Measurements from ENCODE around the gene INTS13. TPM values are rescaled to one million over a fixed set of nuclear protein-coding genes. Genes with fewer than 3 reads are reported as not detected.

INTS13 gene
- total RNA-seq, 1 experiment from 2014 or later = 50.5 TPM

DNA sequence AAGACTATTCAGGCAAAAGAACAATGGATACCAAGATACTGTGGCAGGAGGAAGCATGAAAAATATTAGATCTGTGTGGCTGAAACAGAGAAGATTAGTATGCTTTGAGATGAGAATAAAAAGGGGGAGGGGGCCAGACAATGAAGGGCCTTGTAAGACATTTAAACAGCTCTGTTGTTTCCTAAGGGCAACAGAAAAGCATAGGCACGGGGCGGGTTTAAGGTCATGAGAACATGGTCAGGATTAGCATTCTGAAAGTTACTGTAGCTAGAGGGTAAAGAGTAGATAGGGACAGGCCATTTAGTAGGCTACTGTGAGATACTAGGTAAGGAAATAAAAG is 18.6 kb downstream of the INTS13 start:
- ATAC-seq (no peak), DNase-seq (ENCODE audit: low read depth, low spot score) (no peak)
- Histone ChIP-seq H3K4me3 (replicated peaks in 1 of 2; ENCODE audit: low read depth in 1 of 2, low read length in 2 of 2) (no peak overlapping the region), H3K4me2 (ENCODE audit: low read length) (no peak overlapping the region), H3K27ac (ENCODE audit: low read depth, low read length) (no peak overlapping the region), H3K9ac (ENCODE audit: low read length) (no peak overlapping the region), H3K9me3 (ENCODE audit: control insufficient read depth in 1 of 2, insufficient read depth in 1 of 2, low read depth in 1 of 2, low read length in 2 of 2) (no peaks in the 10 kb centered on the region), H3K36me3 (ENCODE audit: control insufficient read depth in 1 of 2, insufficient read depth in 2 of 2, low read length in 2 of 2) (peaks cover 30 to 39% of the 10 kb centered on the region in 2 experiments; a peak in 3 of 4 replicates), H2AFZ (ENCODE audit: low read depth, low read length, poor library complexity, severe bottlenecking) (no peak overlapping the region), H3K27me3 (ENCODE audit: insufficient read depth, low read length) (no peaks in the 10 kb centered on the region), H4K20me1 (ENCODE audit: insufficient read depth) (no peaks in the 10 kb centered on the region), H3K79me2 (ENCODE audit: insufficient read depth, low read length) (peaks cover 6% of the 10 kb centered on the region; the same call in 1 of the 2 replicates), H3K9me2 (ENCODE audit: insufficient read depth) (no peaks in the 10 kb centered on the region), H3K4me1 (ENCODE audit: control insufficient read depth in 1 of 2, insufficient read depth in 2 of 2, low read length in 2 of 2) (no peaks in the 10 kb centered on the region)
- ChIA-PET POLR2A (no interaction called here), RAD21 (ENCODE audit: low non-redundant PET in 1 of 2, low total read pairs in 2 of 2, uncharacterized antibody in 2 of 2, unreplicated experiment in 2 of 2) (no interaction called here), CTCF (no interaction called here)
- intact Hi-C loops (cut with micrococcal nuclease) = no loop called here
- TF ChIP-seq CTCF (IDR thresholded peaks at IDR 0.05 in 2 of 3, conservative IDR thresholded peaks at IDR 0.05 in 1 of 3; ENCODE audit: borderline replicate concordance in 1 of 3, insufficient read depth in 1 of 3, low read depth in 2 of 3, low read length in 2 of 3) (no peak), CBX3 (IDR thresholded peaks at IDR 0.05; ENCODE audit: low read depth) (no peak), REST (IDR thresholded peaks at IDR 0.05; ENCODE audit: low read depth) (no peak), TCF7L2 (IDR thresholded peaks at IDR 0.05; ENCODE audit: borderline replicate concordance, extremely low read depth, insufficient read depth, insufficient read length) (no peak), SRF (IDR thresholded peaks at IDR 0.05; ENCODE audit: low read depth) (no peak), RAD21 (IDR thresholded peaks at IDR 0.05; ENCODE audit: low read depth) (no peak), POLR2A (IDR thresholded peaks at IDR 0.05; ENCODE audit: borderline replicate concordance, extremely low read depth, insufficient read depth, insufficient read length) (no peak), POLR2AphosphoS5 (IDR thresholded peaks at IDR 0.05; ENCODE audit: low read depth, low read length) (no peak), ELF1 (IDR thresholded peaks at IDR 0.05; ENCODE audit: borderline replicate concordance, low read depth) (no peak), CEBPB (IDR thresholded peaks at IDR 0.05; ENCODE audit: low read depth) (no peak), ZFX (IDR thresholded peaks at IDR 0.05) (no peak), ZNF274 (IDR thresholded peaks at IDR 0.05; ENCODE audit: low read depth, low read length) (no peak), JUND (IDR thresholded peaks at IDR 0.05) (no peak), SP1 (IDR thresholded peaks at IDR 0.05; ENCODE audit: low read depth) (no peak), SIN3A (IDR thresholded peaks at IDR 0.05; ENCODE audit: low read depth) (no peak), EGR1 (IDR thresholded peaks at IDR 0.05; ENCODE audit: low read depth) (no peak)
- TF ChIP-seq, protein P1, sequence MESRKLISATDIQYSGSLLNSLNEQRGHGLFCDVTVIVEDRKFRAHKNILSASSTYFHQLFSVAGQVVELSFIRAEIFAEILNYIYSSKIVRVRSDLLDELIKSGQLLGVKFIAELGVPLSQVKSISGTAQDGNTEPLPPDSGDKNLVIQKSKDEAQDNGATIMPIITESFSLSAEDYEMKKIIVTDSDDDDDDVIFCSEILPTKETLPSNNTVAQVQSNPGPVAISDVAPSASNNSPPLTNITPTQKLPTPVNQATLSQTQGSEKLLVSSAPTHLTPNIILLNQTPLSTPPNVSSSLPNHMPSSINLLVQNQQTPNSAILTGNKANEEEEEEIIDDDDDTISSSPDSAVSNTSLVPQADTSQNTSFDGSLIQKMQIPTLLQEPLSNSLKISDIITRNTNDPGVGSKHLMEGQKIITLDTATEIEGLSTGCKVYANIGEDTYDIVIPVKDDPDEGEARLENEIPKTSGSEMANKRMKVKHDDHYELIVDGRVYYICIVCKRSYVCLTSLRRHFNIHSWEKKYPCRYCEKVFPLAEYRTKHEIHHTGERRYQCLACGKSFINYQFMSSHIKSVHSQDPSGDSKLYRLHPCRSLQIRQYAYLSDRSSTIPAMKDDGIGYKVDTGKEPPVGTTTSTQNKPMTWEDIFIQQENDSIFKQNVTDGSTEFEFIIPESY (IDR thresholded peaks at IDR 0.05; ENCODE audit: extremely low read depth, insufficient replicate concordance, low read length) = no peak
- TF ChIP-seq, protein P2, sequence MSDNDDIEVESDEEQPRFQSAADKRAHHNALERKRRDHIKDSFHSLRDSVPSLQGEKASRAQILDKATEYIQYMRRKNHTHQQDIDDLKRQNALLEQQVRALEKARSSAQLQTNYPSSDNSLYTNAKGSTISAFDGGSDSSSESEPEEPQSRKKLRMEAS (IDR thresholded peaks at IDR 0.05) = no peak
- BruUV-seq (replicated peaks) = no TSS peak
